Measurements from ENCODE around the gene KCTD10.

The KCTD10 gene

GRCh38 chr12:109477185-109477962 lies at the start of gene KCTD10, which contains the start of gene UBE3B:
Gene KCTD10, minus strand, starts transcription at chr12:109477300. Its CDS starts 38 bp downstream, at chr12:109477262.
Gene UBE3B, plus strand, starts transcription at chr12:109477634. Its CDS starts 5,918 bp downstream, at chr12:109483552.
- peak; percentile 77 for DNase-seq

DNA sequence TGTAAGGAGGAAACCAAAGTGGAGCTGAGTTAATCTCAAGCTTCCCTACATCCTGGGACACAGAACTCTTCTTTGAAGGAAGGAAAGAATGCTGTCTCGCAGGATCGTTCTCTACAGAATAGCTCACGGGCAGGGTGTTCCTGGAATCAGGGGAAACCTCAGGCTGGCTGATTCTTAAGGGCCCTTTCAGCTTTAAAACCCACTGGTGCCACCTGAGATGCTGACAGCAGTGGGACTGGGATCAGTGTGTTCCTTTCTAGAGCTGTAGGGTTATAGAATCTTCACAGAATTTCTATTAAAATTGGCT lies 48.1 kb upstream of the KCTD10 start:
- no peak for DNase-seq

DNA sequence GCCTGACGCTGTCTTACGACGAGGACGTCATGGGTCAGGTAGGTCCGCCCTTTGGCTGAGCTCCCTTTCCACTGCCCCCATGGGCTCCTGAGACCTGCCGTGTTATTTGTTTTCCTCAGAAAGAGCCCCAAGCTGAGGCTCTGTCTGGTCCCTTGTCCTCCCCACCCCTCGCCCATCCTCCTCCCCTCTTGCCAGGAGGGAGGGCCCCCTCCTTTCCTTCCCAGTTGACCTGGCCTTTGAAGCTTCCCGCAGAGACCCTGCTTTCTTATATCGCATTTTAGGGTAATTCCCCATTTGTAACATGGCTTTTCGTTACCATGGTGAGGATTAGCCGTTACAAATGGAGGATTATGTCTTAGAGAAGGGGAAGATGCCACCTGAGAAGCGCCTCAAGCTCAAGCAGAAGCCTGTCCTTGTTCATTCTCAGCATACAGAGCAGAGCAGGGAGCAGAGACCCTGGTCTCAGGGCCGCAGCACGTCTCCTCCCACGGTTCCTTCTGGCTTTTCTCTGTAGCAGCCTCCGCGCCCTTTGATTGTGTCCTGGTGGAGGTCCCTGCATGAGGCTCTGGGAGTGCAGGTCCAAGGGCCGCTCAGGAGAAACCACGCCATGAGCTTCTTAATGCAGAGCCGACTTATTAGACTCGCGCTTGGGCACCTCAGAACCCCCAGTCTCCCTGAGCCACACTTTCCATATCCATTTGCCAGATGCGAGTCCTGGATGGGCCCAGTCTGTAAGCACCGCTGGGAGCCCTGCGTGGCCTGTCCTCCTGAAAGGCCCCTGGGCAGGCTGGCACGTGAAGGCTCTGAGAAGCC lies 47.6 kb upstream of the KCTD10 start:
- DNase-seq = no peak

GRCh38 chr12:109523504-109523903 lies 46.4 kb upstream of the KCTD10 start:
- no peak for DNase-seq

DNA sequence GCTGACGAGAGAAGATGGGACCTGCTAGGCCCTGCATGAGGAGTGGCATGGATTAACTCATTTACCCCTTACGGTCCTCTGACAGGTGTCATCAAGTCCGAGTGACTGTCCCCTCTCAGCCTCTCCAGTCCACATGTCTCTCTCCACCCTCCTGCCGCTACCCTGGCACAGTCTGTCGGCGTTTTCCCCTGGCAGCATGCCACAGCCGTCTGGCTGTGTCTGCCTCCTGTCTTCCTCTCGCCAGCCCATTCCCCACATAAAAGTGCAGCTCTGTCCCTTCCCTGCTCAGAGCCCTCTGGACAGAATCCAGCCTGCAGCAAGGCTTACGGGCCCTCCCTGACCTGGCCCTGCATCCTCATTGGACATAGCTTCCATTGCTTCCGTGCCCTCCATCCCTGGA lies 46.0 kb upstream of the KCTD10 start:
- peak; percentile 47 for DNase-seq

DNA sequence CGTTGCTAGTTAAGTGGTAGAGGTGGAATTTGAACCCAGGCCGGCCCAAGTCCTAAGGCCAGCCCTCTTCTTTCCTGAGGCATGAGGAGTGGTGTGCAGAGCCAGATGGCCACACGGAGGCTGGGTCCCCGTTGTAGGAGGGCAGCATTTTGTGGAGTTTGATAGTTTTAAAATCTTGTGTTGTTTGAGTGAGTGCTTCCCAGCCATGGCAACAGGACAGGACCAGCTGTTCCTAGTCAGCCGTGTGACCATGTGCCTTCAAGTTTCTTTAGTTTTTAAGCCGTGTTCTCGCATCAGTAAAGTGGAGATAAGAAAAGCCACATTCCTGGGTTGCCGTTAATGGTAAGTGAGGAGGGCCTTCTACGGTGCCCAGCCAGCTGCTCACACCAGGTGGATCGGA lies 44.7 kb upstream of the KCTD10 start:
- no peak for DNase-seq

DNA sequence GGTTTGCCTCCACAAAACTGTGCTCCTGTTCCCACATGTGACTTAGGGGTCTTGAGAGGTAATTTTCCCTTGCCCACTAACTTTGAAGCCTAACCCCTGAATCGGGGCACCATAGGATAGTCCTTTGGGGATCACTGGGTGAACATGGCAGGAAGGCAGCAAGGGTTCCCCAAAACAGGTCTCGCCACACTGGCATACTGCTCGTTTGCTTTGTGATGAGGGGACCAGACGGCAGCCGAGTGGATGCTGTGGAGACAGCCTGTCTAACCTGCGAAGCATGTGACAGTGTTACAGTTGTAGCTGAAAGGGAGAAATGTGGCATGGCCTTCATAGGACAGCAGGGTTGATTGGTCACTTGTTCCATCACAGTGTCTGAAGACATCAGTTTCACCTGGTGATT lies 42.7 kb upstream of the KCTD10 start:
- no peak for DNase-seq

- peak; percentile 62 for DNase-seq
Observed at GRCh38 chr12:109518820-109519665, 41.9 kb upstream of the KCTD10 start.

- DNase-seq = no peak
Observed at GRCh38 chr12:109517619-109518018, 40.5 kb upstream of the KCTD10 start.

- DNase-seq = no peak
Observed at GRCh38 chr12:109513977-109514376, 36.9 kb upstream of the KCTD10 start.

DNA sequence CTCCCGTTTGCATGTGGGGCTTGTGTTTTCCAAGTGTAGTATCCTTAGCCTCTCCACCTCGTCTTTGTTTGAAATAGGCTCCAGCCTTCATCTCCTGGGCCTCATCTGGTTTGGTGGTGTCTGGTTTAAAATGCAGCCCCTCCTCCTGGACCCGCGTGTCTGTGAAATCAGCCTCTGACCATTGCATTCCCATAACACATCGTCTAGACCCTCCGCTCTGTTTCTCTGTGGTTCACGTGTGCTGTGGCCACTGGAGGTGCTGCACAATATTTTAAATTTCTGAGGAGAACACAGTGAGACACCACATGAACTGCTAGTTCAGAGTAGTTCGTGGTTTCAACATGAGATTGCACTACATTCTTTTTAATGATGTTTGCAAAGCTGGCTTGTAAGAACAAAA lies 36.0 kb upstream of the KCTD10 start:
- DNase-seq = no peak

DNA sequence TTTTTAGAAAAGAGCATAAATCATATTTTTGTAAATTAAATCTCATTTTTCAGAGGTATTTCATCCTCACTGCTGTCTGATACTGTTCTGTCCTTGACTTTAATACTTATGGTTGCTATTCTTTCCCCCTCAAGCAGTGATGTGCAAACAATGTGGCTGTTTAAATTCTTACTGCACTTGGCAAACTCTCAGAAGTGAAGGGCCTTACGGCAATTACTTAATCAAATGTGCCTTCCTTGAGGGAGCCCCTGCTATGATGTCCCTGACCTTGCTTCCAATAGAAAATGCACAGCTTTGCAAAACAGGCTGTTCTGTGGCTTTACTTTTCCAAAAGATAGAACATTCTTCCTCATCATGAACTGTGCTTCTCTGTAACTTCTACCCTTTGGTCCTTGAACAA lies 35.5 kb upstream of the KCTD10 start:
- no peak for DNase-seq

DNA sequence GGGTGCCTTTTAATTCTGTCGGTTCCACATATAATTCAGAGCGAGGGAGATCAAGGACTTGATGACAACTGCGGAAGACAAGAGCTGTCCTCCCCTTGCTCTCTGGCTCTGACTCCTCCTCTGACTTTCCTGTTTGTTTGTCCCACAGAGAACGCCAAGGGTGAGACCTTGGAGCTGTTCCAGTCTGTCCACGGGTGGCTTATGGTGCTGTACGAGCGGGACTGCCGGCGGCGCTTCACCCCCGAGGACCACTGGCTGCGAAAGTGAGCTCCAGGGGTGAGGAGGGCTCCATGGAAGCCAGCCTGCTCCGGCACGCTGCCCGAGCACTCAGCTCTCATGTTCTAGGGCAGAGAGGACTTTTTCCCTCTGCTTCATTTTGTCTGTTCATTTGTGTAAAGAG lies 33.1 kb upstream of the KCTD10 start:
- DNase-seq = no peak

DNA sequence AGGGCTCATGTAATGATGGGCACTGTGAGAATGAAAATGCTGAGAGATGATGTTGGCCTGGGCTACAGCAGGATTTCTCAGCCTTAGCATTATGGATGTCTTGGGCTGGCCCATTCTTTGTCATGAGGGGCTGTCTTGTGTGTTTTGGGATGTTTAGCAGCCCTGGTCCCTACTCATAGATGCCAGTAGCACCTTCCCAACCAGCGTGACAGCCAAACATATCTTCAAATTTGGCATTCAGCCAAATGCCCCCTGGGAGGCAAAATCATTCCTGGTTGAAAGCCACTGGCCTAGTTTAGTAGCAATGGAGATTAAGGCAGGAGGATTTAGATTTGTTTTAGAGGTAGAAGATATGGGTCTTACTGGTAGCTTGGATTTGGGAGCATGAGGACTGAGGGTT lies 27.0 kb upstream of the KCTD10 start:
- no peak for DNase-seq

DNA sequence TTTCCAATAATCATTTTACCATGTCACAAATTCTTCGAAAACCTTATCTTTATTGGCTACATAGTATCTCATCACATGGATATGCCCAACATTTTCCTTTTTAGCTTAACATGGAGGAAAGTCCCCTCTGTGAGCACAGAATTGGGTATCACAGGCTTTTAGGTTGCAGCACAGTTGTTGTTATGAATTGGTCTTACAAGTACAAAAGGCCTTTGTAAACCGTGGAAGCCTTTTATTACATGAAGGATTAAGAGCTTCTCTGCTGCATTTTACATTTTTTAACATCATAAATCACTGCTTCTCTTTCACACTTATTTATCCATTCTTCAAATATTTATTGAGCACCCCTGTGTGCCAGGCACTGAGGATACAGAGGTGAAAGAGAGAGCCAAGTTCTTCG lies 26.5 kb upstream of the KCTD10 start:
- DNase-seq = no peak

DNA sequence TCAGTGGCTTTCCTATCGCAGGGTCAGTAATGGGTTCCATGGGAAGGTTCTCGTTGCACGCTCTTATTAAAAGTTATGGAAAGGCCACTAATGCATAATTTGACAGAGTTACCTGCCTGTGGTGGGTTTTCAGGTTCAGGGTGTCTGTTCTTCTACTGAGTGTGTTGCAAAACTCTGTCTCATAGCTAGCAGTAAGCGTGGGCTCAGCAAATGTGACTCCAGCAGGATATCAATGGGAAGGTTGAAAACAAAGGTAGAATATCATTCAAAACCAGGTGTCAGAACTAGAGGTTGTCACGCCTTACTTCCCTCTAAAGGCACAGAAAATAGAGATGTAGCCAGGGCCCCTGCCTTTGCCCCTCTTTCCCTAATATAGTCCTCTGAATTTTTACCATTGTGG lies 25.2 kb upstream of the KCTD10 start:
- DNase-seq = no peak

DNA sequence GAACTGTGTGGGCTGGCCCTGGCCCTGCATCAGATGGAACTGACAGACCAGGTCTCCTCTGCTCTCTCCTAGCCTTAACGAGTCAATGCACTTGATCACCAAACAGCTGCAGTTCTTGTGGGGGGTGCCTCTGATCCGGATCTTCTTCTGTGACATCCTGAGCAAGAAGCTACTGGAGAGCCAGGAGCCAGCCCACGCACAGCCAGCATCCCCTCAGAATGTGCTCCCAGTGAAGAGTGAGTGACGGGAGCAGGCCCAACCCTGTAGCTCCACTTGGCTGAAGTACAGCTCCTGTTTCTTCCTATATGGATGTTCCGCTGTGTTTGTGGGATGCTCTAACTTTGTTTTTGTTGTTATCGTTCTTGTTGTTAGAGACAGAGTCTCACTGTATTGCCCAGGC lies 24.2 kb upstream of the KCTD10 start:
- DNase-seq = no peak

GRCh38 chr12:109500406-109501185 lies 23.5 kb upstream of the KCTD10 start:
- no peak for DNase-seq

- no peak for DNase-seq
Observed at GRCh38 chr12:109497675-109498074, 20.6 kb upstream of the KCTD10 start.

DNA sequence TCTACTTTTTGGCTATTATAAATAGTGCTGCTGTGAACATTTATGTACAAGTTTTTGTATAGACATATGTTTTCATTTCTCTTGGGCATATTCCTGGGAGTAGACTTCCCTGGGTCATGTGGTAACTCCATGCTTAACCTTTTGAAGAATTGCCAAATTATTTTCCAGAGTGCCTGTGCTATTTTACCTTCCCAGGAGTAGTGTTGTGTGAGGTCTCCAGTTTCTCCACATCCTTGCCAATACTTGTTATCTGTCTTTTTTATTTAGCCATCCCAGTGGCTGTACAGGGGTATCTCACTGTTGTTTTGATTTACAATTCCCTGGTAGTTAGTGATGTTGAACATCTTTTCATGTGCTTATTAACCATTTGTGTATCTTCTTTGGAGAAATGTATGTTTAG lies 19.2 kb upstream of the KCTD10 start:
- no peak for DNase-seq

- no peak for DNase-seq
Observed at GRCh38 chr12:109495012-109495411, 17.9 kb upstream of the KCTD10 start.

DNA sequence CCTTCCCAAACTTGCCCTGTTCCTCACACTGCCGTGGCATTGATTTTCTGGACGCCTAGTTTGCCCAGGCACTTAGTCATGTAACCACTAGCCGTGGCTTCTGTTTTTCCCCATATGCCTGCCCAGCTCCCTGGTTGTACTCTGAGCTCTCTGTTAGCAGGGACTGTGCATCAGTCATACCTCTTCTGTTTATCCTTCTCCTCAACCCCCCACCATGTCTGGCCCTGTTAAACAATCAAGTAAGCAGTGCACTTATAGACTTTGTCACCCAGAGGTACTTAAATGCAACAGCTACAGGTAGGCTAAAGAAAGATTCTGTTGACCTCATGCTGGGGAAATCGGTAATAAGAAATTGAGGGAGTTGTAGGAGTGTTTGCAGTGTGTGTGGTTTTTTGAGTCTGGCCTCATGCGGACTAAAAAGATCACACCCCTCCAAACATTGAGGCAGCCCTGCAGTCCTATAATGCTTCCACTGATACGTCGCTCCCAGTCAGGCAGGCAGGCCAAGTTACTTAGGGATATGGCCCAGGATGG lies 17.3 kb upstream of the KCTD10 start:
- DNase-seq = no peak

Measured in NCI-H1105 (cell line).